AG20443 (cell line): ENCODE measurements around the gene TMPRSS11E.
"Not testable (repeated sequence)": the region's sequence is repeated elsewhere in the genome, so short reads cannot be mapped to it uniquely, and the experiment has no call there.

Experiments used
- DNase-seq: peaks from one replicate; pipeline ENCODE4 v3.0.0; 2012; ENCODE audit warnings: low spot score, mixed read lengths

The TMPRSS11E gene

GRCh38 chr4:68447201-68447600 is at the start of gene TMPRSS11E:
Gene TMPRSS11E, plus strand, starts transcription at chr4:68447463. Its CDS starts 50 bp downstream, at chr4:68447513.
- no peak for DNase-seq

- no peak for DNase-seq
Observed at GRCh38 chr4:68399306-68399705, 48.0 kb upstream of the TMPRSS11E start.

- DNase-seq, result no peak
Observed at GRCh38 chr4:68401231-68401630, 46.0 kb upstream of the TMPRSS11E start.

- no peak for DNase-seq
Observed at GRCh38 chr4:68404153-68404552, 43.1 kb upstream of the TMPRSS11E start.

GRCh38 chr4:68405718-68406478 is 41.4 kb upstream of the TMPRSS11E start:
- not testable (repeated sequence) for DNase-seq

GRCh38 chr4:68406479-68406859 is 40.8 kb upstream of the TMPRSS11E start:
- no peak for DNase-seq

- not testable (repeated sequence) for DNase-seq
Observed at GRCh38 chr4:68407015-68407867, 40.0 kb upstream of the TMPRSS11E start.

- no peak for DNase-seq
Observed at GRCh38 chr4:68407868-68408190, 39.4 kb upstream of the TMPRSS11E start.

- no peak for DNase-seq
Observed at GRCh38 chr4:68410149-68410548, 37.1 kb upstream of the TMPRSS11E start.

GRCh38 chr4:68410643-68411042 is 36.6 kb upstream of the TMPRSS11E start:
- DNase-seq, result no peak

GRCh38 chr4:68412031-68412430 is 35.2 kb upstream of the TMPRSS11E start:
- DNase-seq, result not testable (repeated sequence)

- DNase-seq, result peak; percentile 24
Observed at GRCh38 chr4:68416591-68416990, 30.7 kb upstream of the TMPRSS11E start.

- DNase-seq, result no peak
Observed at GRCh38 chr4:68426516-68426915, 20.7 kb upstream of the TMPRSS11E start.

- no peak for DNase-seq
Observed at GRCh38 chr4:68430337-68430736, 16.9 kb upstream of the TMPRSS11E start.

GRCh38 chr4:68432320-68432719 is 14.9 kb upstream of the TMPRSS11E start:
- no peak for DNase-seq

- DNase-seq, result no peak
Observed at GRCh38 chr4:68433582-68433981, 13.7 kb upstream of the TMPRSS11E start.

- DNase-seq, result no peak
Observed at GRCh38 chr4:68434277-68434676, 13.0 kb upstream of the TMPRSS11E start.

- no peak for DNase-seq
Observed at GRCh38 chr4:68434836-68435235, 12.4 kb upstream of the TMPRSS11E start.

GRCh38 chr4:68445111-68445510 is 2.2 kb upstream of the TMPRSS11E start:
- no peak for DNase-seq

- DNase-seq, result no peak
Observed at GRCh38 chr4:68451246-68452211, 4.3 kb downstream of the TMPRSS11E start.

- DNase-seq, result no peak
Observed at GRCh38 chr4:68460085-68460484, 12.8 kb downstream of the TMPRSS11E start.

GRCh38 chr4:68461790-68462189 is 14.5 kb downstream of the TMPRSS11E start:
- no peak for DNase-seq
